Head of caudate nucleus (tissue), 42 donors: ENCODE data around the gene MELTF.

Experiments
- DNase-seq, 42 donors: peaks; one replicate each; pipeline versions ENCODE4 v3.0.0 to v3.0.0-alpha.2; 2020 to 2021; ENCODE audit warnings: mixed read lengths in 7 of 42
- intact Hi-C: fragments of 100-400 bp; cut with DNase I; formaldehyde crosslinking; loops from one replicate; pipeline ENCODE4 v1.15.0; 2022

Gene MELTF

DNA sequence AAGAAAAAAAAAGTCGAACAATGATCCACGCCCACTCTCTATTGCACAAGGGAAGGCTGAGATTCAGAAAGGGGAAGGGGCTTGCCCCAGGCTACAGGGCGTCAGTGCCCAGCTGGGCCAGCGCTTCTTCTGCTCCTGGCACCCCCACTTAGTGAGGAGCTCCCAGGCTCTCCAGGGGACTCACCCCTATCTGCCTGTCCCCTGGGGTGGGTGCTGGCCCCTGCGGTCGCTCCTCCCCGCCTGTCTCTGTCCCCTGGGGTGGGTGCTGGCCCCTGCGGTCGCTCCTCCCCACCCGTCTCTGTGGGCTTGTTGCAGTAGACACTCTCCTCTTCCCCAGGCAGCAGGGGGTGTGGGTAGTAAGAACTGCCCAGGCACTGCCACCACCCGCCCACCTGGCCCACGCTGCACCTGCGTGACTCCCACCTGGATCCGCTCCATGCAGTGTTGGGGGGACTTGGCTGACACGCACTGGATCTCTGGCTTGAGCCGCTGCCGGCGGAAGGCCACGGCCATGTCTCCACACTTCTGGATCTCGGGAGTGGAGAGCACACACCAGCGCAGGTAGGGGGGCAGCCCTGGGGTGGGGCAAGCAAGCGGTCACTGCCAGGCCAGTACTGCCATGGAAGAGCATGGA is 14.6 kb downstream of the MELTF start:
- intact Hi-C loops = no loop called here
- DNase-seq = no peak

DNA sequence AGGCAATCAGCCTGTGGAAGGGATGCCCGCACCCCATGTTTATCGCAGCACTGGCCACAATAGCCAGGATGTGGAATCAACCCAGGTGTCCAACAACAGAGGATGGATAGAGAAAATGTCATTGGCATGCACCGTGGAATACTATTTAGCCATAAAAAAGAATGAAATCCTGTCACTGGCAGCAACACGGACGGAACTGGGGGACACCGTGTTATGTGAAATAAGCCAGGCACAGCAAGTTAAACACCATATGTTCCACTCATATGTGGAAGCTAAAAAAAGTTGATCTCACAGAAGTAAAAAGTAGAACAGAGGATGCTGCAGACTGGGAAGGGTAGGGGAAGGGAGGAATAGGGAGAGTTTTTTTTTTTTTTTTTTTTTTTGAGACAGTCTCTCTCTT is 15.6 kb downstream of the MELTF start:
- no peak for DNase-seq
- intact Hi-C loops = no loop called here

DNA sequence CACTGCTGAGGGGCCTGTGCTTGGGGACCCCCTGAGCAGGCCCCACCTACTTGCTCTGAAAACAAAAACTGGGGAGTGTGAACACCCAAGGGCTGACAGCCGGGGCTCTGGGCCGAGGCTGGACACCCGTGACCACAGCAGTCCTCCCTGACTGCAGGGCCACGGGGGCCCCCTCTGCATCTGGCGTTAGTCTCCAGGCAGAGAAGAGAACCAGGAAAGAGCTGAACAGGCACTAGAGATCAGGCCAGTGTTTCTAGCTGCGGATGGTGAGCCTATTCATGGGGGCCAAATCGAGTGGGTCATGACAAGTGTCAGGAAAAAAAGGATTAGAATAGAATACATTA is 17.1 kb downstream of the MELTF start:
- DNase-seq = no peak
- intact Hi-C loops = no loop called here

- DNase-seq = no peak
- intact Hi-C loops = no loop called here
These were observed 17.7 kb downstream of the MELTF start for GRCh38 chr3:197011780-197012539.

DNA sequence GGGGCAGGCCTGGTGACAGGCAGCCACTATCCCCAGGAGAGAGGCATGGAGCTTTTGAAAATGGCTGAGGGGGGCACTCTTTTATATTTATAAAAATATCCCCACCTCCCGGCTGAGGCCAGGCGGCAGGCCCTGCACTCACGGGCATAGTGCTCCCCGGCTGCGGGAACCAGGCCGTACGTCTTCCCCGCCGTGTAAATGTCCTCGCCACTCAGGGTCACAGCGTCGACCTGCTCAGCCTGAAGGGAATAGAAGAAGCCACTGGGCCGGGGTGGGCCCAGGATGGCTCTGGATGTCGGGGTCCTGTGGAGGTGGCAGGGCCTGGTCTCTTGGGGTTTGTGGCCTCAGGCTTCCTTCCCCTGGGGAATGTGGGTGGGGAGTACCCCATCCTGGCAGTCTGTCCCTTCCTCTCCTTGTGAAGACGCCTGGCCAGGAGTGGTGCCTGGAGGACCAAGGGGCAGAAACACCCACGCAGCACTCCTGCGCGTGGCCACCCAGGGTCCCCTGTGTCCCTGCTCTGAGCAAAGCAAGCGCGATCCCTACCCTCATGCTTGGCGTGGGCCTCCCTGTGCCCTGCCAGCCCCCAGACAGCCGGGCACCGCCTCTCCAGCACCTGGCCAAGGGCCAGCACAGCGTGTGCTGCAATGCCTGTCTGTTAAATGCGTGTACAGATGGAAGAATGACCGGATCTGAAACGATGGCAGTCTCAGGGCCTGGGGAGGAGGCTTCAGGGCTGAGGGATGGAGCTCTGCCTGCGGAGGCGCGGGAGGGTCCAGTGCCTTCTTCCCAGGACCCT is 18.9 kb downstream of the MELTF start:
- DNase-seq = no peak

GRCh38 chr3:197009532-197010019 is 20.0 kb downstream of the MELTF start:
- no peak for DNase-seq
- intact Hi-C loops = no loop called here

More for the DNA sequence above, 18.9 kb downstream of the MELTF start:
- intact Hi-C loops = no loop called here

DNA sequence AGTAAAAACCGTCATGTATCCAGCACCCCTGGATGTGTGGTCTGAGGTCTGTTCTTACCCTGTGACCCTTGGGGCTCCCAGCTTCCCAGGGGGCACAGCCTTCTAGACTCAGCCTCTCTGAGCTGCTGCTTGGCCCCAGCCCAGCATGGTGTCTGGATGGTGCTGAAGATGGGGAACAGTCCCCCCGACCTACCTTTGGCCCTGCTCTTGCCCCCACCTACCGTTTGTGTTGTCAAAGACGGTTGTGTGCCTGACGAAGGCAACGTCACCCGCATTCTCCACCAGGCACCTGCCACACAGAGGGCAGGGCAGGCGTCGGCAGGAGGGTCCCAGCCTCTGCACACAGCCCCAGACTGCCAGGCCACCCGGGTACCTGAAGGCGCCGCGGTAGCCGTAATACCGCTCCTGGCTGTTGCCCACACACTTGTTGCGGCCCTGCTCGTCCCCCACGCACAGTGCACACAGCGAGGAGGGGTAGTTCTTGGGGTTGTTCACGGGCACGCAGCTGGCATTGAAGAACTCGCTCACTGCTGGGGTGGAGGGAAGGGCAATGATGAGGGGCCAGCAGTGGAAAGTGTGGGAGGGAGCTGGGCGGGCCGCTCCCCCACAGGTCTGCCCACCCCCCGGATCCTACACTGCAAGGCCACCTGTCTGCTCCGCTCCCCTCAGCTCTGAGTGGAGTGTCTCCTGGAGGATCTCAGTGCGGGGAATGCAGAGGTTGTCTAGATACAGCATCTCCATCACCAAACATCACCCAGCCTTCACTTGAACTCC is 21.0 kb downstream of the MELTF start:
- no peak for DNase-seq
- intact Hi-C loops = no loop called here

DNA sequence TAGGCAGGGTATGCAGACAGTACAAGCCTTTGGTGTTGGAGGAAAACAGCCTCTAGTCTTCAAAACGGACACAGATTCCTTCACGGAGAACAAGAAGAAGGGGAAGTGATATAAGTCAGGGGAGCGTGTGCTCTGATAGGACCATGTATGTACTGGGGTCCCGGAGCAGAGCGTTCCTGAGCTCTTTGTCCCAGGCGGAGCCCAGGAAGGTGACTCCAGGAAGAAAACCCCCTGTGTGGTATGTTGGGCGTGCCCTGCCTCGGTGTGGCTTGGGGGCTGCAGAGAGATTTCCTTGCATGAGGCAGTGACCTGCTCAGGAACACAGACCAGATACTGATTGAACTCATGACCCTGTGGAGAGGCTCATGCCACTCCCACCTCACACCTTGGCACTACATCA is 21.7 kb downstream of the MELTF start:
- DNase-seq = no peak
- intact Hi-C loops = no loop called here

DNA sequence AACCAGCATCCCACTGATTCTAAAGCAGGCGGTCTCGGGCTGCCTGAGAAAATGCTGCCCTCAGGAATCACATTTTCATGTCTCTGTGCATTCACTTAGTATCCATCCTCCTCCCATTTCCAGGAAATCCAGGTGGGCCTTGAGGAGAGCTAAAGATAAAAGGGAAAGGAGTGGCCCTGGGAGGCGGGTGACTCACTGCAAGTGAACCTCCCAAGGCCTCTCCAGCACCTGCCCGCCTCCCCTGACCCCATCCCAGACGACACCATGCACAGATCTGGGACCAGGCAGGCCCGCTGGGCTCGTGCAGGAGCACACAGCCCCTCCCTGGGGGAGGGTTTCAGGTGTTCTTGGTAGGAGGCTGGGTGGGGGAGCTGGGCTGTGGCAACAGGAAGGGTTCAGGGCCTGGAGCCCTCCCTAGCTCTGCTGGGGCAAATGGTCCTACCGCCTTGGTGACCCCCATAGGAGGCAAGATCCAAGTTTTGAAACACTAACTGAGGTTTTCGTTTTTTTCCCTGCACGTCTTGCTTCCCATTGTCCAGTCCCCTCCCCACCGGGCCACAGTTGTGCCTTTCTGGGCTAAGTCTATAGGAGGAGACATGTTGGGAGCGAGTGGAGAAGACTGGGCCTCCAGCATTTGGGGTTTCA is 22.2 kb downstream of the MELTF start:
- intact Hi-C loops = no loop called here
- DNase-seq = no peak

GRCh38 chr3:197006860-197007259 is 22.8 kb downstream of the MELTF start:
- intact Hi-C loops = no loop called here
- no peak for DNase-seq

- no peak for DNase-seq
- intact Hi-C loops = no loop called here
These were observed 23.2 kb downstream of the MELTF start for GRCh38 chr3:197006446-197006845.

GRCh38 chr3:197003461-197004385 is 25.9 kb downstream of the MELTF start:
- peak in 24 of 42 donors; percentile 12 to 52 (median 29) for DNase-seq
- intact Hi-C loops = loop anchor here (5.0 kb wide), 1 partner anchor 184 kb away; no protein-coding TSS in a partner anchor

- peak in 41 of 42 donors; percentile 16 to 89 (median 76) for DNase-seq
- intact Hi-C loops = loop anchor here (5.0 kb wide), 1 partner anchor 184 kb away; no protein-coding TSS in a partner anchor
These were observed 26.7 kb downstream of the MELTF start for GRCh38 chr3:197002701-197003454.

GRCh38 chr3:197001972-197002700 is 27.5 kb downstream of the MELTF start:
- DNase-seq = peak; percentile 30 to 92 (median 78)
- intact Hi-C loops = loop anchor here (5.0 kb wide), 1 partner anchor 185 kb away; no protein-coding TSS in a partner anchor

DNA sequence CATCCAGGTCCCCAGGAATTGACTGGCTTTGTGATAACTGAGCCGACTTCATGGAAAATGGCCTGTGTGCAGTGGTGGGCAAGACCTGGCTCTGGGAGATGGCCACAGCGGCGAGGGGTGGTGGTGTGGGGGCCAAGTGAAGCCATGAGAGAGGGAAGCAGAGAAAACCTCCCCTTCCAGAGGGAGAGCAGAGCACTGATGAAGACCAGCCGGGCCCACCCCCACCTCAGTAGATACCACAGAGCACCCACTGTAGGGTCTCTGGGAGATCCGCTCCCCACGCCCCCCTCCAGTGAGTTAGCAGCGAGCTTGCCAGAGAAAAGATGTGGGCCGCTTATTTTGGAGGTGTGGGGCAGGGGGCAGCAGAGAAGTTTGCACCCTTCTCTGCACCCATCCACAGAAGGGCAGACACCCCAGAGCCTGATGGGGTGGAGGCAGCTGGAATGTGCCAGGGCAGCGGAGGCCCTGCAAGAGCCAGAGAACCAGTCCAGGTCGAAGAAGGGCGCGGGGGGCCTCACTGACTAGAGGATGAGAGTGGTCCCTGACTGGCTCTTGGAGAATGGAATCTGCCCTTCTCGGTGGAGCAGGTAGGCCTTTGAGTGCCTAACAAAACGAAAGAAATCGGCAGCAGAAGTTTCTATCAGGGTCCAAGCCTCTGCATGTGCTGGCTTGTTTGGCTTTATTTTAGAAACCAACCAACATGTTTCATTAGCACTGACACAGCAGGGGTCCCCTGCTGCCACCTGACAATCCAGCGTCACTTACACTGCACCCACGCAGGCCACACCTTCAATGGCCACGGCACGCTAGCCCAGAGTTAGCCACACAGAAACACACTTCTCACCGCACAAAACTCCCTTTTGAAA is 28.3 kb downstream of the MELTF start:
- intact Hi-C loops = loop anchor here (5.0 kb wide), 1 partner anchor 186 kb away; no protein-coding TSS in a partner anchor
- DNase-seq = peak in 2 of 42 donors; percentile 18 to 29
